GM11168 (cell line): ENCODE data around the gene SEMA5A.

Source experiments
- in situ Hi-C: fragments of 300-500 bp; cut with MboI; formaldehyde crosslinking; loops from one replicate; pipeline ENCODE4 v1.12.0; 2022; ENCODE audit warnings: low sequenced_read_pairs; ENCODE audit not compliant: unreplicated experiment

Gene SEMA5A

GRCh38 chr5:9192266-9192665, 353.6 kb downstream of the SEMA5A start:
- in situ Hi-C loops = no loop called here

GRCh38 chr5:9189681-9190080, 356.2 kb downstream of the SEMA5A start:
- in situ Hi-C loops = no loop called here

GRCh38 chr5:9188956-9189355, 356.9 kb downstream of the SEMA5A start:
- in situ Hi-C loops = no loop called here

GRCh38 chr5:9188131-9188530, 357.7 kb downstream of the SEMA5A start:
- in situ Hi-C loops = no loop called here

- in situ Hi-C loops = no loop called here
Observed at GRCh38 chr5:9187614-9188013, 358.3 kb downstream of the SEMA5A start.

GRCh38 chr5:9186069-9186468, 359.8 kb downstream of the SEMA5A start:
- in situ Hi-C loops = no loop called here

- in situ Hi-C loops = no loop called here
Observed at GRCh38 chr5:9183992-9184391, 361.9 kb downstream of the SEMA5A start.

- in situ Hi-C loops = no loop called here
Observed at GRCh38 chr5:9182899-9183695, 362.8 kb downstream of the SEMA5A start.

GRCh38 chr5:9176641-9177040, 369.2 kb downstream of the SEMA5A start:
- in situ Hi-C loops = no loop called here

- in situ Hi-C loops = no loop called here
Observed at GRCh38 chr5:9174446-9174845, 371.4 kb downstream of the SEMA5A start.

GRCh38 chr5:9173281-9174048, 372.4 kb downstream of the SEMA5A start:
- in situ Hi-C loops = no loop called here

GRCh38 chr5:9170026-9170425, 375.8 kb downstream of the SEMA5A start:
- in situ Hi-C loops = no loop called here

GRCh38 chr5:9169557-9169902, 376.3 kb downstream of the SEMA5A start:
- in situ Hi-C loops = no loop called here

- in situ Hi-C loops = no loop called here
Observed at GRCh38 chr5:9168791-9169556, 376.9 kb downstream of the SEMA5A start.

GRCh38 chr5:9166202-9167112, 379.4 kb downstream of the SEMA5A start:
- in situ Hi-C loops = no loop called here

GRCh38 chr5:9165546-9165945, 380.3 kb downstream of the SEMA5A start:
- in situ Hi-C loops = no loop called here

- in situ Hi-C loops = no loop called here
Observed at GRCh38 chr5:9160747-9161146, 385.1 kb downstream of the SEMA5A start.

GRCh38 chr5:9157811-9158210, 388.1 kb downstream of the SEMA5A start:
- in situ Hi-C loops = no loop called here

- in situ Hi-C loops = no loop called here
Observed at GRCh38 chr5:9157020-9157419, 388.9 kb downstream of the SEMA5A start.

- in situ Hi-C loops = no loop called here
Observed at GRCh38 chr5:9156282-9156681, 389.6 kb downstream of the SEMA5A start.
